ENCODE data around the gene XRCC2. TPM values are rescaled to one million over a fixed set of nuclear protein-coding genes. Genes with fewer than 3 reads are reported as not detected.

Gene XRCC2
- total RNA-seq, 4 donors from 2014 or later: 0.35 to 0.84 (median 0.66) TPM

GRCh38 chr7:152621426-152621825 is 54.5 kb downstream of the XRCC2 start:
- no peaks in the 10 kb centered on the region for H3K9me3 ChIP-seq
- no peaks in the 10 kb centered on the region for H3K36me3 ChIP-seq
- no peak overlapping the region for H3K4me3 ChIP-seq
- peaks cover 5% of the 10 kb centered on the region for H3K27me3 ChIP-seq
- no peak for ATAC-seq
- H3K27ac ChIP-seq: no peak overlapping the region
- TF ChIP-seq POLR2A (IDR thresholded peaks at IDR 0.05): no peak
- TF ChIP-seq EP300 (IDR thresholded peaks at IDR 0.05): no peak
- TF ChIP-seq CTCF (IDR thresholded peaks at IDR 0.05): no peak
- no peak for TF ChIP-seq POLR2AphosphoS5 (IDR thresholded peaks at IDR 0.05)
- 73 to 88% methylated on average over 1 of the region's 1 CpG for WGBS, 2 donors (ENCODE audit: low coverage in 1 of 2)
- H3K4me1 ChIP-seq: no peaks in the 10 kb centered on the region

- no peaks in the 10 kb centered on the region for H3K4me1 ChIP-seq
- no peaks in the 10 kb centered on the region for H3K9me3 ChIP-seq
- ATAC-seq: no peak
- 87 to 88% methylated on average over 5 to 9 of the region's 11 CpGs for WGBS, 2 donors (ENCODE audit: low coverage in 1 of 2)
- TF ChIP-seq CTCF (IDR thresholded peaks at IDR 0.05): no peak
- no peak for TF ChIP-seq POLR2AphosphoS5 (IDR thresholded peaks at IDR 0.05)
- no peak for TF ChIP-seq POLR2A (IDR thresholded peaks at IDR 0.05)
- TF ChIP-seq EP300 (IDR thresholded peaks at IDR 0.05): no peak
- H3K4me3 ChIP-seq: no peak overlapping the region
- peaks cover 5% of the 10 kb centered on the region for H3K27me3 ChIP-seq
- H3K36me3 ChIP-seq: no peaks in the 10 kb centered on the region
- H3K27ac ChIP-seq: no peak overlapping the region
These were observed 56.8 kb downstream of the XRCC2 start for GRCh38 chr7:152619027-152619739.

GRCh38 chr7:152618427-152618826 is 57.5 kb downstream of the XRCC2 start:
- ATAC-seq: no peak
- 90 to 100% methylated on average over 4 to 5 of the region's 5 CpGs for WGBS, 2 donors (ENCODE audit: low coverage in 1 of 2)
- no peak overlapping the region for H3K4me3 ChIP-seq
- H3K9me3 ChIP-seq: no peaks in the 10 kb centered on the region
- H3K4me1 ChIP-seq: no peaks in the 10 kb centered on the region
- no peak for TF ChIP-seq POLR2A (IDR thresholded peaks at IDR 0.05)
- TF ChIP-seq CTCF (IDR thresholded peaks at IDR 0.05): no peak
- no peak for TF ChIP-seq EP300 (IDR thresholded peaks at IDR 0.05)
- TF ChIP-seq POLR2AphosphoS5 (IDR thresholded peaks at IDR 0.05): no peak
- H3K27me3 ChIP-seq: peaks cover 5% of the 10 kb centered on the region
- H3K27ac ChIP-seq: no peak overlapping the region
- no peaks in the 10 kb centered on the region for H3K36me3 ChIP-seq

- H3K4me3 ChIP-seq: no peak overlapping the region
- WGBS, 2 donors (ENCODE audit: low coverage in 1 of 2): 67 to 72% methylated on average over 4 to 5 of the region's 5 CpGs
- no peak overlapping the region for H3K27ac ChIP-seq
- ATAC-seq: no peak
- peaks cover 5% of the 10 kb centered on the region for H3K27me3 ChIP-seq
- TF ChIP-seq POLR2A (IDR thresholded peaks at IDR 0.05): no peak
- no peak for TF ChIP-seq POLR2AphosphoS5 (IDR thresholded peaks at IDR 0.05)
- TF ChIP-seq EP300 (IDR thresholded peaks at IDR 0.05): no peak
- no peak for TF ChIP-seq CTCF (IDR thresholded peaks at IDR 0.05)
- H3K9me3 ChIP-seq: no peaks in the 10 kb centered on the region
- no peaks in the 10 kb centered on the region for H3K4me1 ChIP-seq
- H3K36me3 ChIP-seq: no peaks in the 10 kb centered on the region
These were observed 58.9 kb downstream of the XRCC2 start for GRCh38 chr7:152617056-152617455.

All from gastroesophageal sphincter (tissue), 4 donors.